ENCODE measurements around the gene POLR2E. TPM values are rescaled to one million over a fixed set of nuclear protein-coding genes. Genes with fewer than 3 reads are reported as not detected.

The POLR2E gene
- total RNA-seq, 1 donor from 2014 or later: 181 TPM

GRCh38 chr19:1049106-1049505 lies 46.1 kb downstream of the POLR2E start:
- no peak overlapping the region for H3K27ac Mint-ChIP-seq
- no peaks in the 10 kb centered on the region for H3K9me3 Mint-ChIP-seq
- TF ChIP-seq CTCF (conservative IDR thresholded peaks at IDR 0.05): no peak
- no peaks in the 10 kb centered on the region for H3K27me3 Mint-ChIP-seq
- no peak for DNase-seq (ENCODE audit: extremely low spot score, unreplicated experiment)
- H3K4me1 Mint-ChIP-seq (ENCODE audit: unreplicated experiment): no peaks in the 10 kb centered on the region
- no peaks in the 10 kb centered on the region for H3K36me3 Mint-ChIP-seq
- H3K4me3 Mint-ChIP-seq: no peak overlapping the region

- Mint-ChIP-seq H3K27ac (no peak overlapping the region), H3K9me3 (no peaks in the 10 kb centered on the region), H3K36me3 (no peaks in the 10 kb centered on the region), H3K4me3 (no peak overlapping the region), H3K27me3 (no peaks in the 10 kb centered on the region), H3K4me1 (ENCODE audit: unreplicated experiment) (no peaks in the 10 kb centered on the region)
- no peak for TF ChIP-seq CTCF (conservative IDR thresholded peaks at IDR 0.05)
- no peak for DNase-seq (ENCODE audit: extremely low spot score, unreplicated experiment)
Measured at GRCh38 chr19:1047696-1048147, 47.5 kb downstream of the POLR2E start.

- no peaks in the 10 kb centered on the region for H3K4me1 Mint-ChIP-seq (ENCODE audit: unreplicated experiment)
Measured at GRCh38 chr19:1046836-1047695, 48.1 kb downstream of the POLR2E start.

GRCh38 chr19:1046117-1046626 lies 49.0 kb downstream of the POLR2E start:
- Mint-ChIP-seq H3K4me1 (ENCODE audit: unreplicated experiment) (peaks cover 2% of the 10 kb centered on the region), H3K36me3 (no peaks in the 10 kb centered on the region), H3K9me3 (no peaks in the 10 kb centered on the region), H3K4me3 (no peak overlapping the region), H3K27ac (no peak overlapping the region), H3K27me3 (no peaks in the 10 kb centered on the region)
- no peak for DNase-seq (ENCODE audit: extremely low spot score, unreplicated experiment)
- TF ChIP-seq CTCF (conservative IDR thresholded peaks at IDR 0.05): no peak

More at GRCh38 chr19:1046836-1047695, 48.1 kb downstream of the POLR2E start:
- Mint-ChIP-seq H3K9me3 (no peaks in the 10 kb centered on the region), H3K27ac (no peak overlapping the region), H3K27me3 (no peaks in the 10 kb centered on the region), H3K4me3 (no peak overlapping the region), H3K36me3 (no peaks in the 10 kb centered on the region)
- no peak for TF ChIP-seq CTCF (conservative IDR thresholded peaks at IDR 0.05)
- no peak for DNase-seq (ENCODE audit: extremely low spot score, unreplicated experiment)

GRCh38 chr19:1045247-1045603 lies 50.0 kb downstream of the POLR2E start:
- no peak for DNase-seq (ENCODE audit: extremely low spot score, unreplicated experiment)
- TF ChIP-seq CTCF (conservative IDR thresholded peaks at IDR 0.05): no peak
- H3K27me3 Mint-ChIP-seq: no peaks in the 10 kb centered on the region
- no peak overlapping the region for H3K4me3 Mint-ChIP-seq
- H3K36me3 Mint-ChIP-seq: no peaks in the 10 kb centered on the region
- peaks cover 8% of the 10 kb centered on the region for H3K4me1 Mint-ChIP-seq (ENCODE audit: unreplicated experiment)
- peak overlapping the region; percentile 43 for H3K27ac Mint-ChIP-seq
- no peaks in the 10 kb centered on the region for H3K9me3 Mint-ChIP-seq

Measured in type B pancreatic cell (in vitro differentiated cells).